HG02852 (cell line): ENCODE data around the gene TBL1X.
"Not testable (repeated sequence)": the region's sequence is repeated elsewhere in the genome, so short reads cannot be mapped to it uniquely, and the experiment has no call there.

ENCODE experiments used
- ATAC-seq: cut with Tn5 transposase; IDR thresholded peaks from one replicate; pipeline ENCODE4 v1.9.1; 2021; ENCODE audit warnings: mild to moderate bottlenecking, moderate library complexity; ENCODE audit not compliant: unreplicated experiment

Gene TBL1X

DNA sequence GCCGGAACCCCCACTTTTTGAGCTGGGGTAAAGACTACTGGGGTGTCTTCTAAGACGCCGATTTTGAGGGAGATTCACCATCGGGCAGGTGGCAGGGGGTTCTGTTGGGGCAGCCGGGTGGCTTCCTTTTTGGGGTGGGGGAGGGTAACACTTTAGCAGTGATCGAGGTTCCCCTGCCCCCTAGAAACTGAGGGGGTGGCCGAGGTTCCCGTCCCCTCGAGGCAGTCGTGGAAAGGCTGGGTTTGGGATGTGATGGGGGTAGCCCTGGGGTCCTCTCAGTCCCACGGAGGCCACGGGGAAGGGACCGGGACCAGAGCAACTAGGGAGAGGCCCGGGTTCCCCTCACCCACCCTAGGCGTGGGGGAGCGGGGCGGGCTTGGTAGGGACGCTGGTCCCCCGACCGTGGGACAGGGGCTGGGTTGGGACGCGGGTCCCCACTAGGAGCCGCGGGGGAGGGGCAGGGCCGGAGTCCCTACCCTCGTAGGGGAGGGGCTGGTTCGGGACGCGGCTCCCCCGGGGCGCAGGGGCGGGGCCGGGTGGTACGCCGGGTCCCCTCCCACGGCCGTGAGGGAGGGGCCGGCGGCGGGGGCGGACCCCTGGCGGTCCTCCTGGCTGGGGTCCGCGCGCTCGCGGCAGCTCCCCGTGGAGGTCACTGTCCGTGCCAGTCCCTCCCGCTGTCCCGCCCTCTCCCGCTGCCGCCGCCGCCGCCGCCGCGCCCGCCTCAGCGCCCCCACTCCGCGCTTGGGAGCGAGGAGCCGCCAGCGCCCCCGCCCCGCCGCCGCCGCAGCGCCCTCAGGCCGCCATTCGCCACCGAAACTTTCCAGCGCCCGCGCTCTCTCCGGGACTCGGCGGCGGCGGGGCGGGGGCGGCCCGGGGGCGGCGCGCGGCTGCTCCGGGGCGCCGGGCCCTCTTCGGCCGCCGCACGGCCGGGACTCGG, at the start of gene TBL1X:
TSS of gene TBL1X (plus strand) at position 624 of the 937 bp plus-strand sequence. CDS start 188,529 bp downstream, outside the sequence.
- peak; percentile 28 for ATAC-seq

- ATAC-seq = no peak
Observed at GRCh38 chrX:9416562-9417348, 48.1 kb upstream of the TBL1X start.

GRCh38 chrX:9418262-9418661, 46.6 kb upstream of the TBL1X start:
- no peak for ATAC-seq

GRCh38 chrX:9420275-9421265, 44.3 kb upstream of the TBL1X start:
- ATAC-seq = no peak

GRCh38 chrX:9429767-9430166, 35.1 kb upstream of the TBL1X start:
- ATAC-seq = no peak

DNA sequence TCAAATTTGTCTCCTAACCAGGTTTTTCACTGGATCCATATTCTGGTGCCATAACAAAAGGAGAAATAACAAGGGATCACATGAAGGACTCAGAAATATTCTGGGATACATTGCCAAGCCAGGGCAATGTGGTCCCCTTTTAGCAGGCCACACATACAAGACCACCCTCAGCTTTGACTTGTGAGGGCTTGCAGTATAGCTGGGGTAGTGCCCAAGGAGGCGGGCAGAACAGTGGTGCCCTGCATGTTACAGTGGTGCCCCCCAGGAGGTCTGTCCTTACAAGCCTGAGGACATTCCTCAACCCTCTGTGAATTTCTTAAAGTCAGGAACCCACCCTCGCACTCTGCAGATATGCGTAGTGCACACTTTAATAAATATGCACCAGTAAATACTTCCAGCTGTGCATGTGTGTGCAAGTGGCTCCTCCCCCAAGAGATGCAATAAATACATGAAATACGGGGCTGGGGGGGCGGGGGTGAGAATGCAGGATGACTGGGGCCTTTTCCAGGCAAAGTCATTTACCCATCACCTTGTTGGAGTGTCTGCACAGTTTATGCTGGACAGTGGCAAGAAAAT, 34.4 kb upstream of the TBL1X start:
- no peak for ATAC-seq

DNA sequence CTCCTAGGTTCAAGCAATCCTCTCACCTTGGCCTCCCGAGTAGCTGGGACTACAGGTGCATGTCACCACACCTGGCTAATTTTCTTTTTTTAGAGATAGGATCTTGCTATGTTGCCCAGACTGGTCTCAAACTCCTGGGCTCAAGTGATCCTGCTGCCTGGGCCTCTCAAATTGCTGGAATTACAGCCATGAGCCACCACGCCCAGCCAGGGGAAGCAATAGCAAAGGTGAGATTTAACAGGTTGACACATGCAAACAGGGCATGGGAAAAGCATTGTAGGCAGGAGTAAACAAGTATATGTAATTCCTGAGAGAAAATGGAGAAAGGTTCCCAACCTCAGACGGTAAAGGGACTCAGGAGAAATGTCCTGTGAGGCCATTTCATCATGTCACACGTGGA, 33.6 kb upstream of the TBL1X start:
- no peak for ATAC-seq

DNA sequence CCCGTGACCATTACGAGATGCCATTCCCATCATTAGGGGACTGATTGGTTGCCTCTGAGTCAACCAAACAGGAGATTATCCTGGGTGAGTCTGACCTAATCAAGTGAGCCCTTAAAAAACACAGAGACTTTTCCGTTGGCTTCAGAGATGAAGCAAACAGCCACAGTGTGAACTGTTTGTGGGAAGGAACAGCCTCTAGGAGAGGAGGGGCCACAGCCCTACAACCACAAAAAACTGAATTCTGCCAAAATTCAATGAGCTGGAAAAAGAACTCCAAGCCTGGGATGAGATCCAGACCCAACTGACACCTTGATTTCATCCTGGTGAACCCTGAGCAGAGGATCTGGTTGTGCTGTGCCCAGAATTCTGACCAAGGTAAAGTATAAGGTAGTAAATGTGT, 31.3 kb upstream of the TBL1X start:
- no peak for ATAC-seq

DNA sequence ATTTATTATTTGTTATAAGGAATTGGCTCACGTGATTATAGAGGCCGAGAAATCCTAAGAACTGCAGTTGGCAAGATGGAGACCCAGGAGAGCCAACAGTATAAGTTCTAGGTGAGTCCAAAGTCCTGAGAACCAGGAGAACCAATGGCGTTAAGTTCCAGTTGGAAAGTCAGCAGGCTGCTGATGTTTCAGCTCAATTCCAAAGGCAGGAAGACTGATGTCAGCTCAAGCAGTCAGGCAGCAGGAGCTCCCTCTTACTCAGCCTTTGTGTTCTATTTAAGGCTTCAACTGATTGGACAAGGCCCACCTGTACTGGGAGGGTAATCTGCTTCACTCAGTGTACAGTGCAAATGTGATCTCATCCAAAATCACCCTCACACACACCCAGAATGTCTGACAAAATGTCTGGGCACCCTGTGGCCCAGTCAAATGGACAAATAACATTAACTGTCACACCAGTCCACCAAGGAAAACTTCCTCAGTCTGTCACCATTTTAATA, 30.8 kb upstream of the TBL1X start:
- no peak for ATAC-seq

GRCh38 chrX:9435086-9435485, 29.8 kb upstream of the TBL1X start:
- not testable (repeated sequence) for ATAC-seq

- ATAC-seq = no peak
Observed at GRCh38 chrX:9436812-9437211, 28.0 kb upstream of the TBL1X start.

DNA sequence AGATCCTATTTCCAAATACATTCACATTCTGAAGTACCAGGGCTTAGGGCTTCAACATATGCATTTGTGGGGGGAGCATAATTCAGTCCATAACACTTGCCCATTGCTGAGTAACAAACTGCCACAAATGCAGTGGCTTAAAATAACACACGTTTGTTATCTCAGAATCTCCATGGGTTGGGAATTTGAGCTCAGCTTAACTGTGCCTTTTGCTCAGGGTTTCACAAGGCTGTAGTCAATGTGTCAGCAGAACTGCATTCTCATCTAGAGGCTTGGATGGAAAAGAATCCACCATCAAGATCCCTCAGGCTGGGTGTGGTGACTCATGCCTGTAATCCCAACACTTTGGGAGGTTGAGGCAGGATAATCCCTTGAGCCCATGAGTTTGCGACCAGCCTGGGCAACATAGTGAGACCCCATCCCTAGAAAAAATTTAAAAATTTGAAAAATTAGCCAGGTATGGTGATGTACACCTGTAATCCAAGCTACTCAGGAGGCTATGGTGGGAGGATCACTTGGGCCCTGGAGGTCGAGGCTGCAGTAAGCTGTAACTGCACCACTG, 25.8 kb upstream of the TBL1X start:
- no peak for ATAC-seq

- no peak for ATAC-seq
Observed at GRCh38 chrX:9440116-9440844, 24.6 kb upstream of the TBL1X start.

- no peak for ATAC-seq
Observed at GRCh38 chrX:9442056-9442455, 22.8 kb upstream of the TBL1X start.

DNA sequence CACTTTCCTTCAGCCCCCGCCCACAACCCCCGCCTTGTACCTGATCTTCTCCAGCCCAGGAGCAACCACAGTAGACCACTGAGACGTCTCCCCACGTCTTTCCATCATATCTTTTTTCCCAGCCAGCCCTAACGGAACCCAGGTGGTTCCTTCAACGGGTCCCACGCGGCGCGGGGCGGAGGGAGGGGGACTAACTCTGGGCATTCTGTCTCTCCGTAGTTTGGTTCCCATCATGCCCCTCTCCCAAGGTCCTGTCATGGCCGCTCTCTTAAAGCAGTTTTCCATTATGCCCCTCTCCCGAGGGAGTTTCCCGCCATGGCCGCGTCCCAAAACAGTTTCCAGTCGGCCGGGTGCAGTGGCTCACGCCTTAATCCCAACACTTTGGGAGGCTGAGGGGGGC, 21.5 kb upstream of the TBL1X start:
- no peak for ATAC-seq

DNA sequence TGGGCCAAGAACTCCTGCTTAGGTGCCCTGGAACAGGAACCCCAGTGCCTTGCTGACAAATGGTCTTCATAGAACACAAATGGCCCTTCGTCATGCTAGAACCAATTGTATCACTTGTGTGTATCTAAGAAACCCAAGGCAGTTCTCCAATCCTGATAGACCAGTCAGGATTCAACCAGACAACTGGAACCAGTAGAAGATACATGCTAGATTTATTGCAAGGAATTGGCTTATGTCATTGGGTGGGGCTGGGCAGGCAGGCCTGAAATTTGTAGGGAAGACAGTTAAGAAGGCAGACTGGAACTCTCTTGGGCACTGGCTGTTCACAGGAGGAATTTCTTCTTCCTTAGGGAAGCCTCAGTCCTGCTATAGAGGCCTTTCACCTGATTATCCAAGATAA, 17.0 kb upstream of the TBL1X start:
- no peak for ATAC-seq

GRCh38 chrX:9456250-9457074, 8.4 kb upstream of the TBL1X start:
- ATAC-seq = no peak

DNA sequence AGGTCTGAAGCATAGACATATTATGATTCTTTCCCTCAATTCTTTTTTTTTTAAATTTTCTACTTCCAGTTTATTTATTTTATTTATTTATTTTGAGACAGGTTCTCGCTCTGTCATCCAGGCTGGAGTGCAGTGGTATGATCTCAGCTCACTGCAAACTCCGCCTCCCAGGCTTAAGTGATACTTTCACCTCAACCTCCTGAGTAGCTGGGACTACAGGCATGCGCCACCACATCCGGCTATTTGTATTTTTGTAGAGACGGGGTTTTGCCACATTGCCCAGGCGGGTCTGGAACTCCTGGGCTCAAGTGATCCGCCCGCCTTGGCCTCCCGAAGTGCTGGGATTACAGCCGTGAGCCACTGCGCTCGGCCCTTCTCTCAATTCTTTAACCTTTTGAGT, 6.8 kb upstream of the TBL1X start:
- not testable (repeated sequence) for ATAC-seq
